Testis (tissue), 2 donors: ENCODE data around the gene WWC2.

Experiments
- CTCF ChIP-seq, 3 experiments: fragments of 450-650 bp in 2 of 3; fragments of 200-600 bp in 1 of 3; sonication (generic) in 1 of 3; IDR thresholded peaks; one replicate each; pipeline ENCODE4 v1.5.1; 2016 to 2019; ENCODE audit warnings: antibody characterized with exemption in 3 of 3, mild to moderate bottlenecking in 2 of 3, moderate library complexity in 1 of 3
- POLR2A ChIP-seq: fragments of 450-650 bp; IDR thresholded peaks from one replicate; pipeline ENCODE4 v1.6.1; 2017; ENCODE audit warnings: antibody characterized with exemption, mild to moderate bottlenecking, moderate library complexity

GRCh38 chr4:183181081-183181480, 82.0 kb downstream of the WWC2 start:
- no peak for TF ChIP-seq CTCF (IDR thresholded peaks at IDR 0.05)
- TF ChIP-seq POLR2A: no peak
